Stimulated activated CD8-positive, alpha-beta memory T cell treated with anti-CD3 and anti-CD28 coated beads, Interleukin-7, amount 100 ng/mL, for 4 hours (primary cell): ENCODE data around the gene SLC29A4.
"Not testable (repeated sequence)": the region's sequence is repeated elsewhere in the genome, so short reads cannot be mapped to it uniquely, and the experiment has no call there.

Source experiments
- DNase-seq, 2 donors: peaks; one replicate each; pipeline ENCODE4 v3.0.0-alpha.2; 2020; ENCODE audit warnings: low read depth in 2 of 2

SLC29A4 gene

DNA sequence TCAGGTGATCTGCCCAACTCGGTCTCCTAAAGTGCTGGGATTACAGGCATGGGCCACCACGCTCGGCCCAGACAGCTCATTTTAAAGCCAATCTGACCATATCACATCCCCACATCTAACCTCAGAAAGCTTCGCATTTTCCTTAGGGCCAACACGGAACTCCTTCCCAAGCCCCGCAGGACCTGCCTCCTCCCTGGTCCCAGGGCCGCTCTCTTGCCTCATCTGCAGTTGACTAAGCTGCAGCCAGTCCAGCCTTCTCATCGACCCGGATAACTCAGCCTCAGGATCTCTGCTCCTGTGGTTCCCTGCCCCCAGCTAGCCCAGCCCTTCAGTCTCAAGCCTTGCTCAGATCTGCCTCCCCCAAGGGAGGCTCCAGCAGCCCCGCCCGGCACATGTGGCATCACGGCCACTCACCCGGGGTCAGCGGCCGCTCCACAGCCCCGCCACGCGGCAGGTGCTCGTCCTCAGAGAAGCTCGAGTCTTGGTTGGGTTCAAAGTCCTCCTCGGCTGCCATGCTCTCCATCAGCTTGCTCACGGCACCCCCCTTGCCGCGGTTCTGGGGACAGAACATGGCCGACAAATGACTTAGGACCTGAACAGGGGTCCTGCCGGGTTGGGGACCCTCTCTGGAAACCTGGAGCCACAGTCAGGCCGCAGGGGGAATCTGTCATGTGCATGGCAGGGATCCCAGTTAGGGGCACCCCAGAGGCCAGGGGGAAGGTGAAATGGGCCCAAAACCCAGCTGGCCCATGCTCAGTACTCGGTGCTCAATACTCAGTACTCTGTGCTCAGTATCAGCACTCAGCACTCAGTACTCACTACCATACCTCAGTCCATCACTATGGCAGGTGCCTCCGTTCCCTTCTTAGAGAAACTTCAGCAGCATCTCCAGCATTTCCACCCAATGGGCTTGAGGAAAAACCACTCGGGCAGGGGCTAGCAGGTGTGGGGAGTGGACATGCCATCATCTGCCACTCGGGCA lies 41.3 kb downstream of the SLC29A4 start:
- DNase-seq = not testable (repeated sequence)

- DNase-seq = no peak
Observed at GRCh38 chr7:5324961-5325360, 42.2 kb downstream of the SLC29A4 start.

GRCh38 chr7:5330288-5330687 lies 47.5 kb downstream of the SLC29A4 start:
- DNase-seq = no peak

- no peak for DNase-seq
Observed at GRCh38 chr7:5332579-5332978, 49.8 kb downstream of the SLC29A4 start.

- no peak for DNase-seq
Observed at GRCh38 chr7:5333121-5334045, 50.6 kb downstream of the SLC29A4 start.

DNA sequence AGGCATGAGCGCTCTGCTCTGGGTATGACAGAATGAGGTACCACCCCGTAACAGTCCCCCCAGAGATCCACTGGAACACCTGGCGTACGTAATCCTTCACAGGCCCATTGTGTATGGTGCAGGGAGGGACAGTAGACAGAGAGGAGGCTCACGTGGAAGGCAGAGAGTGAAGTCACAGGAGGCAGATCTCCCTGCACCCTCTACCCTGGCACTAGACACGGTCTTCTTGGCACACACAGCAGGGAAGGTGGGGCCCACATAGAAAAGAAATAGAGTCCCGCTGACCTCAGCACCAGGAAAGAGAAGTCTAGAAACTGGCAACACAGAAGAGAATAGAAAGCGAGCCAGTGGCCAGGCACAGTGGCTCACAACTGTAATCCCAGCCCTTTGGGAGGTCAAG lies 51.9 kb downstream of the SLC29A4 start:
- DNase-seq = no peak

GRCh38 chr7:5337047-5337446 lies 54.3 kb downstream of the SLC29A4 start:
- DNase-seq = no peak

- no peak for DNase-seq
Observed at GRCh38 chr7:5339955-5340354, 57.2 kb downstream of the SLC29A4 start.

DNA sequence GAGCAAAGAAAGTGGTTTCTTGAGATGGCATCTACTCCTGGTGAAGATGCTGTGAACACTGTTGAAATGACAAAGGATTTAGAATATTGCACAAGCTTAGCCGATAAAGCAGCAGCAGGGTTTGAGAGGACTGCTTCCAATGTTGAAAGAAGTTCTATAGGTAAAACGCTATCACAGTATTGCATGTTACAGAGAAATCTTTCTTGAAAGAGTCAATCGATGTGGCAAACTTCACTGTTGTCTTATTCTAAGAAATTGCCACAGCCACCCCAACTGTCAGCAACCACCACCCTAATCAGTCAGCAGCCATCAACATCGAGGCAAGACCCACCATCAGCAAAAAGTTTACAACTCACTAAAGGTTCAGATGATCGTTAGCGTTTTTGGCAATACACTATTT lies 59.9 kb downstream of the SLC29A4 start:
- no peak for DNase-seq

GRCh38 chr7:5343884-5344283 lies 61.1 kb downstream of the SLC29A4 start:
- no peak for DNase-seq

DNA sequence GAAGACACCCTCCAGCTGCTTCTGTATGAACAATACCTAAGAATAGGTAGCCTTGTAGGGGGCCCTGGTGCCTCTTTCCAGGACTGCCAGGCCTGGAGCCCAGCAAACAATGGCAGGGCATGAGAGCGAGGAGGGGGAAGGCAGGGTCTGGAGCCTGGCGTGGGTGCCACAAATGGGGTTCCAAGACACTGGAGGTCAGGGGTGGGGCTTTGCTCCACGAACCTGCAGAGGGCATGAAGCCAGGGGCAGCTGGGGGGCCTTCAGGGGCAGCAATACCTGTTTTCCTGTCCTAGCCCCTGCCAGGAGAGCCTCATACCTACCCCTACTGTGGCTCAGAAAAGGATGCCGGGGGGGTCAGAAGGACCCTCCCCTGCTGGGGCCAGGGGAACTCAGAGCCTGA lies 61.6 kb downstream of the SLC29A4 start:
- no peak for DNase-seq

DNA sequence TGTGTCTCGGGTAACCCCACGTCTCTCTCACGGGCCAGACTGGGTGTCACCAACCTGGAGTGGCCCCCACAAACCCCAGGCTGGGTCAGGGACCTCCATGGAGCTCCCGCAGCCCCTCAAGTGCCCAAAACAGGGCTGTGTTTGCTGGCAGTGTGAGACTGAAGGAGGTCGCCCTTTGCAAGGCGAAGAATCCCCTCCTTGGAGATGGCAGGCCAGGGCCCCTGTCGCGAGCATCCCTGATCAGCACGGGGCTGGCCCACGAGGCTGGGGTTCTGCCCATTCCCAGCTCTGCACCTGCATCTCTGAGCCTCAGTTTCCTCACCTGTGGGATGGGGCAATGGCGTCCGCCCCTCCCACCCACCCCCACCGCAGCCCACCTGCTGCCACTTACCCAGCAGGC lies 62.4 kb downstream of the SLC29A4 start:
- no peak for DNase-seq

DNA sequence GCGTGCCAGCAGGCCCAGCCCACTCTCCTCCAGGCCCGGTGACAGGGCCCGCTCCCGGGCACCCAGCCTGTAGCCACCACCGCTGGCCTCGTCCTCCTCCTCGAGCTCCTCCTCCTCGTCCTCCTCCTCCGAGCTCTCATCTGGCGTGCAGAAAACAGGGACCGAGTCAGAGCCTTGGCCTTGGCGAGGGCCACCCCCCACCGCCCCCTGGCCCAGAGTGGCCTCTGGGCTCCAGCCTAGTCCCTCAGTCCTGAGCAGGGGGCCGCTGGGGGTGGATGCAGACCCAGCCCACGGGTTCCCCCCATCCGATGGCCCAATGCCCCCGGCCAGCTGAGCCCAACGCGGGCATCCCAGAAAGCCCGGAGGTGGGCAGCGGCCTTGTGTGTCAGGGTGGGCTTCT lies 62.9 kb downstream of the SLC29A4 start:
- no peak for DNase-seq

GRCh38 chr7:5348134-5349004 lies 65.6 kb downstream of the SLC29A4 start:
- DNase-seq = no peak

GRCh38 chr7:5349005-5349380 lies 66.2 kb downstream of the SLC29A4 start:
- no peak for DNase-seq

DNA sequence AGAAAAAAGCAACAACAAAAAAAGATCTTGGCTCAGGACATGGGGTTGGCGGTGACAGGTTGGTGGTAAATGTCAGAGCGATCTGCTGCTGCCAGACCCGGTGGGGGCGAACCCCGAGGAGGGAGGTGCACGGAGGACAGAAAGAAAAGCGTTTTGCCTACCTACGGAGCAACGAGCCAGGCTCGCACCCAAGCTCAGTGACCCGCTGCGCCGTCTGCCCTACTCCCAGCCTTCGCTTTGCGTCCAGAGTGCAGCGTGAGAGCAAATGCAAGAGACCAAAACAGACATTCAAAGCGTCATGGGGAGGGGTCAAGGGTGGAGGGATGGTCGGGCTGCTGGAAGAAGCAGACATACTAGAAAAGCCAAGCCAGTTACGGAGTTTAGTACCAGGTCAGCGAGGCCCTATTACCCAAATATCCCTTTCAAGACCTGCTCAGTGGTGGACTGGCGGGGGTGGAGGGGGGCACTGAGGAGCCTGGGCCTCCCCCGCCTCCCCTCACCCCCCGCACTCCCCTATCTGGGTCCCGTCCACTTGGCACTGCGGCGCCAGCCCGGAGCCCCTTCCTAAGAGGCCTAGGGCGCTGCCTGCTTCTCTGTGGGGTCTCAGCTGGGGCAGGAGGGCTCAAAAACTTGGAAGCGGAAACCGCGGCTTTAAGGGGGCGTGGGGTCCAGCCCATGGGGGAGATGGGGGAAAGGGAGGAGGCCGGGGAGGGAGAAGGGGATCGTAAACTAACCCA lies 66.9 kb downstream of the SLC29A4 start:
- no peak for DNase-seq

- DNase-seq = no peak
Observed at GRCh38 chr7:5350174-5350463, 67.4 kb downstream of the SLC29A4 start.

GRCh38 chr7:5350600-5351385 lies 68.0 kb downstream of the SLC29A4 start:
- DNase-seq = no peak

- no peak for DNase-seq
Observed at GRCh38 chr7:5351507-5352265, 68.9 kb downstream of the SLC29A4 start.
